Keratinocyte (primary cell): Measurements from ENCODE around the gene MMP14. TPM values are rescaled to one million over a fixed set of nuclear protein-coding genes. Genes with fewer than 3 reads are reported as not detected.

ENCODE experiments used
- DNase-seq: peaks from one replicate; pipeline ENCODE4 v3.0.0-alpha.2; 2011; ENCODE audit warnings: low read depth, missing footprints, low spot score
- FAIRE-seq: peaks from 2 replicates; lab custom pipeline; 2011; peaks lifted over from hg19 to GRCh38; lab: Jason Lieb, UNC
- H2AFZ ChIP-seq: 2 replicates; pipeline ENCODE4 v1.6.0; 2012; ENCODE audit warnings: low read length, control low read depth, inconsistent platforms; ENCODE audit not compliant: control insufficient read depth
- H3K27ac ChIP-seq: 2 replicates; pipeline ENCODE4 v1.5.1; 2011; ENCODE audit warnings: low read length; ENCODE audit not compliant: control insufficient read depth, insufficient read depth
- H3K27me3 ChIP-seq: 3 replicates; pipeline ENCODE4 v1.6.0; 2011; ENCODE audit warnings: low read length; ENCODE audit not compliant: control insufficient read depth, insufficient read depth; ENCODE audit errors: extremely low read depth
- H3K36me3 ChIP-seq, 2 experiments: 2 replicates in 1 of 2; 3 replicates in 1 of 2; pipeline ENCODE4 v1.5.1; 2011; ENCODE audit warnings: low read length in 2 of 2, mild to moderate bottlenecking in 1 of 2; ENCODE audit not compliant: control insufficient read depth in 2 of 2, insufficient read depth in 2 of 2; ENCODE audit errors: extremely low read depth in 1 of 2
- H3K4me1 ChIP-seq: 3 replicates; pipeline ENCODE4 v1.5.1; 2011; ENCODE audit warnings: low read length; ENCODE audit not compliant: control insufficient read depth, insufficient read depth; ENCODE audit errors: extremely low read depth
- H3K4me2 ChIP-seq: 3 replicates; pipeline ENCODE4 v1.6.0; 2011; ENCODE audit warnings: low read depth, low read length; ENCODE audit not compliant: control insufficient read depth, insufficient read depth; ENCODE audit errors: extremely low read depth
- H3K4me3 ChIP-seq, 3 experiments: fragments of 200-600 bp in 1 of 3; sonication (generic) in 1 of 3; 2 replicates in 2 of 3; 3 replicates in 1 of 3; pipeline ENCODE4 v1.5.1; 2011 to 2016; ENCODE audit warnings: low read length in 3 of 3, mild to moderate bottlenecking in 3 of 3, control low read depth in 2 of 3, inconsistent platforms in 1 of 3, low read depth in 1 of 3, mixed read lengths in 1 of 3, mixed run types in 1 of 3, moderate library complexity in 1 of 3; ENCODE audit not compliant: control insufficient read depth in 2 of 3, insufficient read depth in 2 of 3; ENCODE audit errors: extremely low read depth in 1 of 3
- H3K79me2 ChIP-seq: 2 replicates; pipeline ENCODE4 v1.6.0; 2012; ENCODE audit warnings: low read length; ENCODE audit not compliant: control insufficient read depth, insufficient read depth
- H3K9ac ChIP-seq: 3 replicates; pipeline ENCODE4 v1.6.0; 2011; ENCODE audit warnings: low read length; ENCODE audit not compliant: control insufficient read depth, insufficient read depth; ENCODE audit errors: extremely low read depth
- H3K9me1 ChIP-seq: 3 replicates; pipeline ENCODE4 v1.6.0; 2011; ENCODE audit warnings: low read length; ENCODE audit not compliant: control insufficient read depth, insufficient read depth; ENCODE audit errors: extremely low read depth
- H3K9me3 ChIP-seq: 2 replicates; pipeline ENCODE4 v1.5.1; 2012; ENCODE audit warnings: low read depth, low read length; ENCODE audit not compliant: control insufficient read depth
- H4K20me1 ChIP-seq: 3 replicates; pipeline ENCODE4 v1.6.0; 2011; ENCODE audit warnings: low read length; ENCODE audit not compliant: control insufficient read depth, insufficient read depth; ENCODE audit errors: extremely low read depth
- EZH2 ChIP-seq: IDR thresholded peaks from one replicate; pipeline ENCODE4 v1.6.1; 2012; ENCODE audit warnings: inconsistent platforms, mild to moderate bottlenecking, low read length, moderate library complexity
- dilution Hi-C: fragments of 300-500 bp; cut with MboI; formaldehyde crosslinking; loops from one replicate; pipeline ENCODE4 v1.7.0; 2020; ENCODE audit warnings: low sequenced_read_pairs; ENCODE audit not compliant: extremely low pct_ligation_motif_present
- polyA plus RNA-seq, 5 experiments: library from polyadenylated mRNA; depleted of rRNA in 3 of 5; stranded (reverse) in 3 of 5; stranded (forward) in 1 of 5; unstranded in 1 of 5; fragments of >200 nt; gene quantifications; 1 replicate in 1 of 5; 2 replicates in 3 of 5; 3 replicates in 1 of 5; pipeline versions ENCODE4 v1.2.1 to v1.2.3, GENCODE V29; 2011 to 2012; ENCODE audit warnings: missing spikeins in 2 of 5, low read depth in 1 of 5, low replicate concordance in 1 of 5
- TF ChIP-seq, protein P1 (sequence below), 3 experiments: IDR thresholded peaks in 1 of 3; conservative IDR thresholded peaks in 1 of 3; optimal IDR thresholded peaks in 1 of 3; 2 replicates in 2 of 3; 3 replicates in 1 of 3; pipeline versions ENCODE3 to v1.5.1; 2011; ENCODE audit warnings: low read length in 3 of 3, mild to moderate bottlenecking in 3 of 3, moderate library complexity in 2 of 3, control low read depth in 1 of 3, inconsistent platforms in 1 of 3; ENCODE audit not compliant: insufficient read depth in 2 of 3; ENCODE audit errors: extremely low read depth in 1 of 3

MMP14 gene
- polyA plus RNA-seq, 1 donor (not counting 4 experiments of a cell fraction or from before 2014, with no cell fraction given), result 185 TPM

DNA sequence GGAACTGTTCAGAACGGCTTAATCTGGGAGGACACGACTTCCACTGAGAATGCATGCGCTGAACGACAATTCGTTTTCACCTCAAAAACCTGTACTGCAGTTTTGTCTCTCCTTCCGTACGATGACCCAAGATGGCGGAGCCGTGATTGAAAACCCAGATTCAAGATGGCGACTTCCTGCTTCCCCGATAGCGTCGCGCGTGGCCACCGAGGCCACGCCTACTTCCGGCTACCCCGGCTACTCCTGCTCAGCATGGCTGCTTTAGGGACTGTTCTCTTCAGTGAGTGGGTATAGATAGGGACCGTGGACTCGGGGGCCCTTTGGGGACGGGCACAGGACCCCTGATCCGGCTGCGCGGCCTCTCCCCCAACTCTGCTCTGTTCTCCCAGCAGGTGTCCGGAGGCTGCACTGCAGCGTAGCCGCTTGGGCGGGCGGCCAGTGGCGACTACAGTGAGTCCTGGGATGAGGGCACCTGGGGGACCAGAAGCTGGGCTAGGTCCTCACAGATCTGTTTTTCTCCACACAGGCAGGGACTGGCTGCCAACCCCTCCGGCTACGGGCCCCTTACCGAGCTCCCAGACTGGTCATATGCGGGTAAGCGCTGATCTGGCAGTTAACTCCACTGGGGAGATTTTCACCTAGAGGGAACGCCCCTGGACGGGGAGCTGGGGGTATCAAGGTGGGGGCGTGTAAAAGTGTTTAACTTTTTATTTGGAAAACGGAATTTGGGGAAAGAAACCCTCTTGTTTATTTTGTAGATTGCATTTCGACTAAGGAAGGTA is 6.5 kb upstream of the MMP14 start, which contains the start of gene MRPL52:
TSS of gene MRPL52 (plus strand) at position 227 of the 782 bp plus-strand sequence. CDS start at position 253, 26 bp downstream.
- Histone ChIP-seq H4K20me1 (no peaks in the 10 kb centered on the region), H3K4me3 (peak within 1 kb of the TSS; percentile 70 to 99 (median 92)), H3K27ac (peak within 1 kb of the TSS; percentile 82), H3K27me3 (no peaks in the 10 kb centered on the region), H2AFZ (peak within 1 kb of the TSS; percentile 97), H3K4me2 (peak within 1 kb of the TSS; percentile 97), H3K9me1 (no peaks in the 10 kb centered on the region), H3K4me1 (peaks cover 16% of the 10 kb centered on the region), H3K9ac (peak within 1 kb of the TSS; percentile 93), H3K36me3 (peaks cover 9 to 13% of the 10 kb centered on the region in 2 experiments), H3K79me2 (peaks cover 24% of the 10 kb centered on the region), H3K9me3 (no peaks in the 10 kb centered on the region)
- DNase-seq, result no peak
- FAIRE-seq, result peak; percentile 71
- dilution Hi-C loops, result no loop called here
- TF ChIP-seq, protein P1, sequence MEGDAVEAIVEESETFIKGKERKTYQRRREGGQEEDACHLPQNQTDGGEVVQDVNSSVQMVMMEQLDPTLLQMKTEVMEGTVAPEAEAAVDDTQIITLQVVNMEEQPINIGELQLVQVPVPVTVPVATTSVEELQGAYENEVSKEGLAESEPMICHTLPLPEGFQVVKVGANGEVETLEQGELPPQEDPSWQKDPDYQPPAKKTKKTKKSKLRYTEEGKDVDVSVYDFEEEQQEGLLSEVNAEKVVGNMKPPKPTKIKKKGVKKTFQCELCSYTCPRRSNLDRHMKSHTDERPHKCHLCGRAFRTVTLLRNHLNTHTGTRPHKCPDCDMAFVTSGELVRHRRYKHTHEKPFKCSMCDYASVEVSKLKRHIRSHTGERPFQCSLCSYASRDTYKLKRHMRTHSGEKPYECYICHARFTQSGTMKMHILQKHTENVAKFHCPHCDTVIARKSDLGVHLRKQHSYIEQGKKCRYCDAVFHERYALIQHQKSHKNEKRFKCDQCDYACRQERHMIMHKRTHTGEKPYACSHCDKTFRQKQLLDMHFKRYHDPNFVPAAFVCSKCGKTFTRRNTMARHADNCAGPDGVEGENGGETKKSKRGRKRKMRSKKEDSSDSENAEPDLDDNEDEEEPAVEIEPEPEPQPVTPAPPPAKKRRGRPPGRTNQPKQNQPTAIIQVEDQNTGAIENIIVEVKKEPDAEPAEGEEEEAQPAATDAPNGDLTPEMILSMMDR (optimal IDR thresholded peaks at IDR 0.05 in 1 of 3, IDR thresholded peaks at IDR 0.05 in 1 of 3, conservative IDR thresholded peaks at IDR 0.05 in 1 of 3; ENCODE audit: extremely low read depth in 1 of 3, insufficient read depth in 2 of 3, low read length in 3 of 3), result no peak
- TF ChIP-seq EZH2, result no peak

DNA sequence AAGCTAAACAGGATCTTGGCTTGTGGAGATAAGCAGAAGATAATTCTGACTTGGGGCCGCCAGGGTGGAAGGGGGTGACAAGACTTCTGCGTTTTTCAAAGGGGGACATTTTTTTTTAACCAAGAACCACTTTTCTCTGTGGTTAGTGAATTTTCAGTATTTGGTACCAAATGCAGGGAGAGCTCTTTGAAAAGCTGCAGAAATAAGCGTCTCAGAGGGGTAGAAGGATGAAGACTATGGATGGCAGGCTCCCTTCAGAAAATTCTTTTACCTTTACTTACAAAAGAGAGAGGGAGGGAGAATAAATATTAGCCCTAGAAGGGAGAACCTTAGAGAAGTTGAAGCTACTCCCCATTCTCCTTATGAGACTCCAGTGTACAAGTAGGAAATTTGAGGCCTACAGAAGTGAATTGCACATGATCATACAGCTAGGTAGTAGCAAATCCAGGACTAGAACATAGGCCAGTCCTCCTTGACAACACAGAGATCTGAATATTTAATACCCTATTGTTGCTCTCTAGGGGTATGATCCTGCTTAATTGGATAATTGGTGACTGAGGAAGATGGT is 5.9 kb upstream of the MMP14 start:
- dilution Hi-C loops, result no loop called here
- peak overlapping the region; percentile 97 for H3K4me2 ChIP-seq
- no peak for DNase-seq
- no peaks in the 10 kb centered on the region for H3K27me3 ChIP-seq
- TF ChIP-seq, protein P1 (optimal IDR thresholded peaks at IDR 0.05 in 1 of 3, IDR thresholded peaks at IDR 0.05 in 1 of 3, conservative IDR thresholded peaks at IDR 0.05 in 1 of 3; ENCODE audit: extremely low read depth in 1 of 3, insufficient read depth in 2 of 3, low read length in 3 of 3), result no peak
- H3K9me3 ChIP-seq, result no peaks in the 10 kb centered on the region
- peaks cover 13% of the 10 kb centered on the region for H3K4me1 ChIP-seq
- H3K9ac ChIP-seq, result peak overlapping the region; percentile 93
- H4K20me1 ChIP-seq, result no peaks in the 10 kb centered on the region
- H3K9me1 ChIP-seq, result no peaks in the 10 kb centered on the region
- H2AFZ ChIP-seq, result no peak overlapping the region
- peak overlapping the region; percentile 82 for H3K27ac ChIP-seq
- peak overlapping the region; percentile 70 to 99 (median 92) for H3K4me3 ChIP-seq
- H3K79me2 ChIP-seq, result peaks cover 24% of the 10 kb centered on the region
- FAIRE-seq, result no peak
- H3K36me3 ChIP-seq, result peaks cover 9 to 13% of the 10 kb centered on the region in 2 experiments
